Stimulated activated CD8-positive, alpha-beta memory T cell treated with anti-CD3 and anti-CD28 coated beads, Interleukin-12 subunit alpha, Interleukin-12 subunit beta, amount 100 ng/mL, for 1 hour (primary cell): ENCODE measurements around the gene DNAJB9.

Experiments used
- DNase-seq: peaks from one replicate; pipeline ENCODE4 v3.0.0-alpha.2; 2020; ENCODE audit warnings: low read depth

The DNAJB9 gene

DNA sequence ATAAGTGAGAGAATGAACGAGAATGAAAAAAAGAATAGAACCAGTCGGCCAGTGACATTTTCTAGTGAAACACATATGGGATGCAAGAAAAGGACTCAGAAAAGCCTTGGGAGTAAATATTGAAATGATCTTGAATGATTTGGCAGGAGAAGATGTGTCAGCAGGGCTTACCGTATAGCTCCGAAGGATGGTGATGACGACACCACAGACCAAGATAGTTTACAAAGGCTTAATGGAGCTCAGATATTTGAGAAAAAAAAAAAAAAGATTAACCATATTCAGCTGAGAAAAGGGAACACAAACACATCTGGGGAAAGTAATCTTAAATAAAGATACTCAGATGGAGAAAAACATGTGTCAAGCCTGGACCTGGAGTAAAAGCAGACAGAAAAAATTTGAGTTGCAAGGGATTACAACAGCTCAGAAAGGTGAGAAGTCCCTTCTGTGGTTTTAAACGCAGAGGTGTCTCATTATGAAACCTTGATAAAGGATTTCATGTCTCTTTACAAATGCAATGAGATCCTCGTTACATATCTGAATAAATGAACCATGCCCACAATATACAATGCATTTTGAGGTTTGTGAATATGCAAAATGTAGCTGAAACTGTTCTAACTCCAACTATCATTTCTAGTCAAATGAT lies 36.0 kb downstream of the DNAJB9 start:
- DNase-seq: no peak

GRCh38 chr7:108609643-108610042 lies 40.0 kb downstream of the DNAJB9 start:
- no peak for DNase-seq

DNA sequence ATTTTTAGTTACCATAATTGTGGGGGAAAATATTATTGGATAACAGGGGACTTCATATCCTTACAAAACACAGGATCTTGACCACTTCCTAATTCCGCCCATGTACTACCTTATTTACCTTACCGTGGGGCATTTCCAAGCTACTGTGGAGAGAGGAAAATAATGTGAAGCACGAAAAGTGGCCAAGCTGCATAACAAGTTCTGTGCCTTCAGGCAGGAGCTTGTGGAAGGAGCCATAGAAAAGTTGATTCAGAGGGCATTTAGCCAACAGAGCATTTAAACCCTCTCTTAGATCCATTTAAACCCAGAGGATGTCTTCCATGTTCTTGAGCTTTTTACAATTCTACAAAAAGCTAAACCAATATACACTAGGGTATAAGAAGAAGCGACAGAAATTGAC lies 41.6 kb downstream of the DNAJB9 start:
- DNase-seq: no peak

DNA sequence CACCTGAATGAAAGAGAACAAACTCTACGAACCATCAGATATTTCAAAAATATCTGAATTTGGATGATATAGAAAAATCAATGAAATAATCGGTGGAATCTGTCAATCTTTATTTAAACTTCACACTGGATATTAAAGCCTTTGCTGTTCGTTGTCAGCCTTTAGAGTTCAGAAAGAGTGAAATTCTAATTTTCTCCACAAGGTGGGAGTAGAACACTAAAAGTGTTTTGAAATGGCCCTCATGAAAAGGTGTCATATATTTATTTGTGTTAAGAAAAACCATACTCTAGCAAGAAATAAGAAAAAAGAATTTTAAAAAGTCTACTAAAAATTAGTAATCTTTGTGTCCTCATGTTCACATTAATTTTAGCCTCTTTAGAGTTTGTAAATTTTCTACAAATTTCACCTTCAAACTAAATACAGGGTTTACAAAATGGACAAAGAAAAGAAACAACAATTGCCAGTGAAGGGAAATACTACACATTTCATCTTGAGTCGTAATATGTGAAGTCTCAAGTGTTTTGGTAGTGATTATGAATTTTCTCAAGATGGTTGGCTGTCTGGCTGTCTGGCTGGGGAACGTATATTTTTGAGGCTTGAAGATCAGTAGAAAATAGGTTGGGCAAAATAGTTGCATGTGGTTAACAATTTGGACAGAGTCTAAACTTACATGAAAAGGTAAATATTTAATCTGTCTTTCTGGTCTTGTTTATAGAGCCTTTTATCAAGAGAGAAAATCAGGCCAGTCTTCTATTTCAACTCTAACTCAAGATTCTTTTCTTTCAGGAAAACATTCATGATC lies 43.7 kb downstream of the DNAJB9 start:
- no peak for DNase-seq

DNA sequence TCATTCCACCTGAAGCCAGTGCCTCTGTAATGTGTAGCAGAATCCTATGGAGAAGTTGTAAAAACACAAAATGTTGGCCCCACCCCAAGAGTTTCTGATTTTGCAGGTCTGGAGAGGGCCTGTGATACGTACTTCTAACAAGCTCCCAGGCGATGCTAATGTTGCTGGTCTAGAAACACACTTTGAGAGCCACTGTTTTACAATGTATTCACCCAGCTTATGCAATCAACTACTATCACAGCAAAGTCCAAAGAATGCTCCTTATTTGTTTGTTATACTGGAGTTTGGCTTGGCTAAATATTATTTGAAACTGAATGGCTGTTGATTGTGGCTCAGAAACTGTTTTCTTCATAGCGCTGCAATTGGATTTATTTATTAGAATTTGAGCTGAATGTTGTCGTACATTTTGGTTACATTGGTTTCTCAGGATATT lies 44.3 kb downstream of the DNAJB9 start:
- DNase-seq: no peak

GRCh38 chr7:108614896-108615295 lies 45.2 kb downstream of the DNAJB9 start:
- no peak for DNase-seq

DNA sequence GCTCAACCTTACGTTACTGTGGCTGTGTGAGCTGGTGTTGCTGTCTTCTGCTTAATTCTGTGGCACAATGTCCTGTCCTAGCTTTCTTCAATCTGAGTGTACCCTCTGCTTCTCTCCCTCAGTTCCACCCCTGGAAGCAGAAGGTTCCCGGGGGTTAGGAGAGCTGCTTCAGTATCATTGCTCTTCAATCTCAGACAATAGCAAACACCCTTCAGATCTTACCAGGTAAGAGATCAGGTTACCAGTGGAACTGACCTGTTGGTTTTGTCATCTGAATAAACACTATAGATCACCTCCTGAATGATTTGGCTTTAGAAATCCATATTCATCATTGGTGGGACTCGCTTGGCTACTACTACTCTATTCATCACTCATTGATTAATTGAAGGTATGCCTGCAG lies 48.4 kb downstream of the DNAJB9 start:
- no peak for DNase-seq

GRCh38 chr7:108623220-108623619 lies 53.5 kb downstream of the DNAJB9 start:
- no peak for DNase-seq
